ENCODE data around the gene FRRS1L.

Gene FRRS1L

DNA sequence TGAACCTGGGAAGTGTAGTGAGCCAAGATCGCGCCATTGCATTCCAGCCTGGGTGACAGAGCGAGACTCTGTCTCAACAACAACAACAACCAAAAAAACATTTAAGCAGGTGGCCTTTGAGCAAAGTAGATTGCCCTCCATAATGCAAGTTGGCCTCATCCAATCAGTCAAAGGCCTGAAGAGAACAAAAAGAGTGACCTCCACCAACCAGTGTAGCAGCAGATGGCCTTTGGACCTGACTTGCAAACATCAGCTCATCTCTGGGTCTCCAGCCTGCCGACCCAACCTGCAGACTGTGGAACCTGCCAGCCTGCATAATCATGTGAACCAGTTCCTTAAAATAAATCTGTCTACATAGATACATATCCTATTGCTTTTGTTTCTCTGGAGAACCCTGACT, 7.5 kb downstream of the FRRS1L start:
- DNase-seq (ENCODE audit: low spot score) = no peak
- H3K27ac ChIP-seq = no peak overlapping the region
- CTCF ChIA-PET = no interaction called here
- TF ChIP-seq CTCF (conservative IDR thresholded peaks at IDR 0.05; ENCODE audit: low read depth) = no peak
- POLR2A ChIA-PET (ENCODE audit: low non-redundant PET) = no interaction called here

GRCh38 chr9:109158651-109159050, 8.4 kb downstream of the FRRS1L start:
- no peak for TF ChIP-seq CTCF (conservative IDR thresholded peaks at IDR 0.05; ENCODE audit: low read depth)
- DNase-seq (ENCODE audit: low spot score) = no peak
- POLR2A ChIA-PET (ENCODE audit: low non-redundant PET) = no interaction called here
- no peak overlapping the region for H3K27ac ChIP-seq
- CTCF ChIA-PET = interaction anchor here (0.6 to 0.7 kb wide), 4 partner anchors 128 to 310 kb away, joined by 3 to 12 read pairs (median 4); no protein-coding TSS in a partner anchor

DNA sequence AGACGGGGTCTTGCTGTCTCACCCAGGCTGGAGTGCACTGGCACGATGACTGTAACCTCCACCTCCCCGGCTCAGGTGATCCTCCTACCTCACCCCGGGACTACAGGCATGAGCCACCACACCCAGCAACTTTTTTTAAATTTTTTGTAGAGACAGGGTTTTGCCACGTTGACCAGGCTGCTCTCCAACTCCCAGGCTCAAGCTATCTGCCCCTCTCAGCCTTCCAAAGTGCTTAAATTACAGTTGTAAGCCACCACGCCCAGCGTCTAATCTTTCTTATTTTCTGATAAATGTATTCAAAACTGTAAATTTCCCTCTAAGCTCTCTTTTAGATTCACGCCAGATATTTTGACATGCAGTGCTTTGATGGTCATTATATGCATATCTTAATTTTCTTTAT, 10.3 kb downstream of the FRRS1L start:
- POLR2A ChIA-PET (ENCODE audit: low non-redundant PET) = no interaction called here
- no peak for TF ChIP-seq CTCF (conservative IDR thresholded peaks at IDR 0.05; ENCODE audit: low read depth)
- DNase-seq (ENCODE audit: low spot score) = no peak
- CTCF ChIA-PET = interaction anchor here (0.6 kb wide), 1 partner anchor 207 kb away, joined by 5 read pairs; no protein-coding TSS in a partner anchor
- H3K27ac ChIP-seq = no peak overlapping the region

- CTCF ChIA-PET = no interaction called here
- POLR2A ChIA-PET (ENCODE audit: low non-redundant PET) = no interaction called here
- no peak for TF ChIP-seq CTCF (conservative IDR thresholded peaks at IDR 0.05; ENCODE audit: low read depth)
- no peak overlapping the region for H3K27ac ChIP-seq
- DNase-seq (ENCODE audit: low spot score) = no peak
Observed at GRCh38 chr9:109150925-109151545, 16.0 kb downstream of the FRRS1L start.

DNA sequence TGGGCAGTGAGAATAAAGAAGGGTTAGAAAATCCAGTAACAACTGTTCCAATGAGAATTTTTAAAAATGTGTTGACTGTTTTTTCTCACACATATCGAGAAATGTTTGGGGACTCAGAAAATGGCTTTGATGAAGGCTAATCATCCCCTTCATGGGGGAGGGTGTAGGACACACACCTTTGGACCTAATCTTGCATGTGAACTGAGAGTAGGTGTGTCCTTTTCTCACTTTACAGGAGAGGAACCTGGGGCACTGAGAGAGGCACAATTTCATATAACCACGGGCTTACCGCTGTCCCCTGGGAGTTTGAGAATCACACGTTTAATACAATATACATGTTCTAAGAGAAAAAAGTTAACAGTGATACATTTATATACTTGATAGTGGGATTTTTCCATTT, 17.3 kb downstream of the FRRS1L start:
- ChIA-PET CTCF (no interaction called here), POLR2A (ENCODE audit: low non-redundant PET) (no interaction called here)
- DNase-seq (ENCODE audit: low spot score) = no peak
- H3K27ac ChIP-seq = no peak overlapping the region
- TF ChIP-seq CTCF (conservative IDR thresholded peaks at IDR 0.05; ENCODE audit: low read depth) = no peak

GRCh38 chr9:109149089-109149488, 18.0 kb downstream of the FRRS1L start:
- ChIA-PET POLR2A (ENCODE audit: low non-redundant PET) (no interaction called here), CTCF (interaction anchor here (0.6 kb wide), 3 partner anchors 28 to 122 kb away, joined by 3 read pairs; no protein-coding TSS in a partner anchor)
- no peak overlapping the region for H3K27ac ChIP-seq
- no peak for DNase-seq (ENCODE audit: low spot score)
- TF ChIP-seq CTCF (conservative IDR thresholded peaks at IDR 0.05; ENCODE audit: low read depth) = no peak
